ENCODE data around the gene CHCHD2.
"Not testable (repeated sequence)": the region's sequence is repeated elsewhere in the genome, so short reads cannot be mapped to it uniquely, and the experiment has no call there.

The CHCHD2 gene, protein sequence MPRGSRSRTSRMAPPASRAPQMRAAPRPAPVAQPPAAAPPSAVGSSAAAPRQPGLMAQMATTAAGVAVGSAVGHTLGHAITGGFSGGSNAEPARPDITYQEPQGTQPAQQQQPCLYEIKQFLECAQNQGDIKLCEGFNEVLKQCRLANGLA

DNA sequence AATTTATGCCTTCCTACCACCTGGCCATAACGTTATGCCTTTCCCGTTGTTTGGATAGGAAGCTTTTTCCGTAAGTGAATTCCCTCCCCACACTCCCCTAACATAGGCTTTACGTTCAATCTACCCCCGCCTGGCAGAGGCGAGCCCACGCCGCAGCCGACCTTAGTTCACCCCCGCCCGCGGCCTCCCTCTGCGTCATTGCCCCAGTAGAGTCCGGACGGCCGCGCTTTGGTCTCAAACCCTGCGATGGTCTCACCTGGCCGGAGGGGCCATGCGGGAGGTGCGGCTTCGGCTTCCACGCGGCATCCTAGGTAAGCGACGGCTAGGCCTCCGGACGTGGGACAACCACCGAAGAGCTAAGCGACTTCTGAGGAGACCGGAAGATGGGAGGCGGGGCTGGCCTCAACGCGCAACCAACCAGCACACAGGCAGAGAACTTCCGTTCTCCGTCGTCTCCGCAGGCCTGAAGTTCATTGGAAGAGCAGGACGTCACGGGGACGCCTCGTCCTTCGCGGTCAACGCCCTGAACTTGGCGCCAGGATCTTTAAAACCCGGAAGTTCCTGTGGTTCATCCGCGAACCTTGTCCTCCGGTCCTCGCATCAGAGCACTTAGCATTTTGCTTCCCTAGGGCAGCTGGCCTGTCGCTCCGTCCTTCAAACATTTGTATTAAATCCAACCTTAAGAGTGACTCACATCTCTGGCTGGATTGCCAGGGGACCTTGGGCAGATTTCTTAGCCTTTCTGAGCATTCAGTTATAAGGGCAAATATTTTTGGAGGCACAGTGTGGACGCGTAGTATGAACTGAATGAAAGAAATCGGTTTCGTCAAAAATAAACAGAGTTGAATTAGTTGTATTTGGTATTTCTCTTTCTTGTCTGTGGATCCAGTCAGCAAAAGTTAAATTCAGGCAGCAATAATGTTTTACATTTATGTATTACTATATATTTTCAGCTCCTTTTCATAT, at the start of gene CHCHD2:
Gene CHCHD2 (minus strand): TSS at position 369 of the 966 bp plus-strand sequence. CDS start 63 bp downstream, at position 306.
- DNase-seq = peak; percentile 96

- not testable (repeated sequence) for DNase-seq
Observed at GRCh38 chr7:56131062-56131461, 24.8 kb upstream of the CHCHD2 start.

- no peak for DNase-seq
Observed at GRCh38 chr7:56127241-56127975, 21.1 kb upstream of the CHCHD2 start.

- DNase-seq = no peak
Observed at GRCh38 chr7:56125831-56126230, 19.6 kb upstream of the CHCHD2 start.

GRCh38 chr7:56124981-56125380, 18.7 kb upstream of the CHCHD2 start:
- no peak for DNase-seq

DNA sequence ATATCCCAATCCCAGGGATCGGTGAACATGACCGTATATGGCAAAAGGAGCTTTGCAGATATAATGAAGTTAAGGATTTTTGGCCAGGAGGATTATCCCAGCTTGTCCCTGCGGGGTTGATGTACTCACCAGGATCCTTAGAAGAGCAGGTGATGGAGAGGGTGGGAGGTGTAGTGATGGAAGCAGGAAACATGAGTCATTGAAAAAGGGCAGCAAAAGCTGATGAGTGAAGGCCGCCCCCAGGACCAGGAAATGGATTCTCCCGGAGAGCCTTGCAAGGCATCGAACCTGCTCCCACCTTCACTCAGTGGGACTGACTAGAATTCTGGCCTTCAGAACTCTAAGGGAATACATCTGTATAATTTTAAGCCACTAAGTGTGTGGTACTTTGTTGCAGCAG, 15.2 kb upstream of the CHCHD2 start:
- no peak for DNase-seq

- DNase-seq = no peak
Observed at GRCh38 chr7:56115852-56116538, 9.7 kb upstream of the CHCHD2 start, which contains the start of gene NUPR2. NUPR2 (minus strand) TSS chr7:56116417; CDS start chr7:56116314, 103 bp downstream.

DNA sequence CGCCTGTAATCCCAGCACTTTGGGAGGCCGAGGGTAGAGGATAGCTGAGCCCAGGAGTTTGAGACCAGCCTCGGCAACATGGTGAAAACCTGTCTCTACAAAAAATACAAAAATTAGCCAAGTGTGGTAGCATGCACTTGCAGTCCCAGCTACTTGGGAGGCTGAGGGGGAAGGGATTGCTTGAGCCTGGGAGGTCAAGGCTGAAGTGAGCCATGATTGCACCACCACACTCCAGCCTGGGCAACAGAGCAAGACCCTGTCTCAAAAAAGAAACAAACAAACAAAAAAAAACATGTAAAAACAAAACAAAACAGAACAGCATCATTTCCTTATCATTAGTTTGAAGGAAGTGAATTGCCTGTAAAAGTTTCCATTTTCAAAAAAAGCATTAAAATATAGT, 6.0 kb upstream of the CHCHD2 start:
- not testable (repeated sequence) for DNase-seq

- DNase-seq = no peak
Observed at GRCh38 chr7:56110611-56111010, 4.3 kb upstream of the CHCHD2 start.

GRCh38 chr7:56107954-56108258, 1.6 kb upstream of the CHCHD2 start:
- DNase-seq = no peak

GRCh38 chr7:56105508-56105907, 768 bp downstream of the CHCHD2 start:
- DNase-seq = peak; percentile 48

DNA sequence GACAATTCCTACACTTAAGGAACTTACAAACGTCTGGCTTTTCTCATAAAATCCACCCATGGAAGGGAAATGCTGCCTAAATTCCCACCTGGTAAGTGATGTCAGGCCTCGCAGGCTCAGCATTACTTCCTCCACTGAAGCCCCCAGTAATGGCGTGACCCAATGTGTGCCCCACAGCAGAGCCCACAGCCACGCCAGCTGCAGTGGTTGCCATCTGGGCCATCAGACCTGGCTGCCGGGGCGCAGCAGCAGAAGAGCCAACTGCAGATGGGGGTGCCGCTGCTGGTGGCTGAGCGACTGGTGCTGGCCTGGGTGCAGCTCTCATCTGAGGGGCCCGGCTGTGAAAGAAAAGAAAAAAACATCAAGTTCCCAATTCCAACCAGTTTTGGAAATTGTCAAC, 2.1 kb downstream of the CHCHD2 start:
- not testable (repeated sequence) for DNase-seq

- DNase-seq = no peak
Observed at GRCh38 chr7:56099653-56100052, 6.6 kb downstream of the CHCHD2 start.

GRCh38 chr7:56098187-56099008, 7.9 kb downstream of the CHCHD2 start:
- not testable (repeated sequence) for DNase-seq

DNA sequence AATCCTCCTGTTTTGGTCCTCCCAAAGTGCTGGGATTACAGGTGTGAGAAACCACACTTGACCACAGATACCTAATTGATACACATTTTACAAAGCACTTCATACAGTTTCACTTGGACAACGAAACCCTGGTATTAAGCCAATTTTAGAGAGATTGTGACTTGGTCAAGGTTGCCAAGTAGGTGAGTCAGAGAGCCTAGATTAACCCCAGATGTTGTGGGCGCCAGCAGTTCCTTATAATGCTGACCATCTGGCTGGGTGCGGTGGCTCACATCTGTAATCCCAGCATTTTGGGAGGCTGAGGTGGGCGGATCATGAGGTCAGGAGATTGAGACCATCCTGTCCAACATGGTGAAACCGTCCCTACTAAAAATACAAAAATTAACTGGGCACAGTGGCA, 8.6 kb downstream of the CHCHD2 start:
- no peak for DNase-seq

DNA sequence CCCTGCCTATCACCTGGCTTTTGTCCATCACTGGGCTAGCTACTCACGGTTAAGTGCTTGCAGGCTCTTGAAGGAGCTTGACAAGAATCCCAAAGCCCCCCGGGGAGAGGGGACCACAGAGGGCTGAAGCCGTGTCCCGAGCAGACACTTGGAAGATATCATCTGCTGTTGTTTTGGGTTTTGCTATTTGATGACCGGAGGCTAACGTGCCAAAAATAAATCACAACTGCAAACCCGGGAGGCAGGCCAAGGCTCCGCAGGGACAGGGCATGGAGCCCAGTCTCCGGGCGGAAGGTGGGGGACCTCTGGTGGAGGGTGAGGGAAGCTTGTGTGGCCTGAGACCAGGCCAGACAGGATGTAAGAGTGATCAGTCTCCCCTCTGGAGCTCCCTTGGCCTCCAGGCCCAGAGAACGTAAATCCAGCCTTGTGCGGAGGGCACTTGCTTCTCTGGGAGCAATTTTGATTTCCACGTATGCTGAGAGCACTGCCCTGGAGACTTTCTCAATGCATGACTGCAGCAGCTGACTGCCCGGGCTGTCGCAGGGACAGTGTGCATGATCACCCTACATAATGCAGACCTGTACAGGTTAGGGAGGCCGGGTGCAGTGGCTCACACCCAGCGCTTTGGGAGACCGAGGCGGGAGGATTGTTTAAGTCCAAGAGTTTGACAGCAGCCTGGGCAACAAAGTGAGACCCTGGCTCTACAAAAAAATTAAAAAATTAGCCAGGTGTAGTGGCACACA, 13.3 kb downstream of the CHCHD2 start, which contains the start of gene PHKG1:
Gene PHKG1 (minus strand): TSS at position 164 of the 743 bp plus-strand sequence. CDS start 4,011 bp downstream, outside the sequence.
- DNase-seq = no peak

- not testable (repeated sequence) for DNase-seq
Observed at GRCh38 chr7:56092388-56092787, 13.9 kb downstream of the CHCHD2 start.

DNA sequence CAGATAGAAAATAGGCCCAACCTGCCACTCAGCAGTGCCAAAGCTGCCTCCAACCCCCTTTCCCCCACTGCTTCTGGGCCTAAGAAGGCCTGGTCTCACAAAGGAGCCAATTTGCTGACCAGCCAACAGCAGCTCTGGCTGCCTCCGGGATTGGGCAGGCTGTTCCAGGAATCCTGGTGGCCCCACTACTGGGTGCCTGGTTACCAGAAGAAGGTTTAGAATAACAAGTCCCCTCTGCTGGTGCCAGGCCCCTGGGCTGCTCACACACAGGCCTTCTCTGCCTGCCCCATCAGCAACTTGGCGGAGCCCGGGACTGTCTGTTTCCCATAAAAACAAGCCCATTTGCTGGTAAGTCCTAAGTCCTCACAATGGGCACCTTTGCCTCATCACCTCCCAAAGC, 14.7 kb downstream of the CHCHD2 start:
- no peak for DNase-seq

DNA sequence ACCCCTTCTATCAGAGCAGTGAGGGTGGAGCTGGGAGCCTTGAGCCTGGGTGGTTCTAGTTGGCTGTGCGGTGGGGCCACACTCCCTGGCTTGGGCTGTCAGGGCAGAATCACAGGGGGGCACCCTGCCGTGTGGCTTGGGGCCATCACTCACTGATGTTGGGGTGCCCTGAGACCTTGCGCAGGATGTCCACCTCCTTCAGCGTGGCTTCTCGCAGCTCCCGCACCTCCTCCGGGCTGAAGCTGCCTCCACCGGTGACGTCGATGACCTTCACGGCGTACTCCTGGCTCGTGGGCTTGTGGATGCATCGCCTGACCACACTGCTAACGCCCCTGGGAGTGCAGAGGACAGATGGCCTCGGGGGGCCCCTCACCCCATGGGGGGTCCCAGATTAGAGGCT, 18.8 kb downstream of the CHCHD2 start:
- DNase-seq = no peak

GRCh38 chr7:56086761-56087160, 19.5 kb downstream of the CHCHD2 start:
- no peak for DNase-seq

GRCh38 chr7:56083150-56083785, 23.0 kb downstream of the CHCHD2 start:
- no peak for DNase-seq
